GM19025 (cell line): ENCODE measurements around the gene GBP3.
"Not testable (repeated sequence)": the region's sequence is repeated elsewhere in the genome, so short reads cannot be mapped to it uniquely, and the experiment has no call there.

Source experiments
- ATAC-seq: cut with Tn5 transposase; IDR thresholded peaks from one replicate; pipeline ENCODE4 v1.9.1; 2021; ENCODE audit warnings: mild to moderate bottlenecking, low read depth, moderate library complexity; ENCODE audit not compliant: unreplicated experiment

The GBP3 gene

GRCh38 chr1:89022167-89022959, at the start of gene GBP3:
GBP3 (minus strand) TSS chr1:89022866; CDS start chr1:89020721, 2,145 bp downstream.
- peak; percentile 62 for ATAC-seq

GRCh38 chr1:89070509-89070908, 47.8 kb upstream of the GBP3 start:
- ATAC-seq = no peak

GRCh38 chr1:89069951-89070350, 47.3 kb upstream of the GBP3 start:
- no peak for ATAC-seq

- no peak for ATAC-seq
Observed at GRCh38 chr1:89068291-89068690, 45.6 kb upstream of the GBP3 start.

- peak; percentile 46 for ATAC-seq
Observed at GRCh38 chr1:89065079-89065868, 42.6 kb upstream of the GBP3 start, which contains the start of gene GBP1. GBP1 (minus strand) TSS chr1:89065208; CDS start chr1:89063234, 1,974 bp downstream.

GRCh38 chr1:89064632-89065031, 42.0 kb upstream of the GBP3 start:
- ATAC-seq = peak; percentile 58

- ATAC-seq = no peak
Observed at GRCh38 chr1:89063094-89063493, 40.4 kb upstream of the GBP3 start.

GRCh38 chr1:89060091-89060490, 37.4 kb upstream of the GBP3 start:
- no peak for ATAC-seq

- no peak for ATAC-seq
Observed at GRCh38 chr1:89051955-89052312, 29.3 kb upstream of the GBP3 start.

- ATAC-seq = no peak
Observed at GRCh38 chr1:89051300-89051954, 28.8 kb upstream of the GBP3 start.

GRCh38 chr1:89050649-89051033, 28.0 kb upstream of the GBP3 start:
- no peak for ATAC-seq

- ATAC-seq = not testable (repeated sequence)
Observed at GRCh38 chr1:89049901-89050648, 27.4 kb upstream of the GBP3 start.

- not testable (repeated sequence) for ATAC-seq
Observed at GRCh38 chr1:89049187-89049586, 26.5 kb upstream of the GBP3 start.

- no peak for ATAC-seq
Observed at GRCh38 chr1:89047734-89048133, 25.1 kb upstream of the GBP3 start.

GRCh38 chr1:89046318-89047183, 23.9 kb upstream of the GBP3 start:
- ATAC-seq = peak; percentile 80

- ATAC-seq = no peak
Observed at GRCh38 chr1:89044970-89045721, 22.5 kb upstream of the GBP3 start.

- no peak for ATAC-seq
Observed at GRCh38 chr1:89043940-89044339, 21.3 kb upstream of the GBP3 start.

GRCh38 chr1:89042491-89042890, 19.8 kb upstream of the GBP3 start:
- ATAC-seq = no peak

- ATAC-seq = no peak
Observed at GRCh38 chr1:89041721-89042120, 19.1 kb upstream of the GBP3 start.
